ENCODE results near the gene MS4A4A.

GRCh38 chr11:60332846-60333245 is 52.4 kb downstream of the MS4A4A start:
- TF ChIP-seq CTCF (IDR thresholded peaks at IDR 0.05) (no peak), POLR2A (IDR thresholded peaks at IDR 0.05) (no peak)

Data from testis (tissue), 2 donors.